H1 (cell line): ENCODE measurements around the gene GNG12. TPM values are rescaled to one million over a fixed set of nuclear protein-coding genes. Genes with fewer than 3 reads are reported as not detected.

ENCODE experiments used
- HDAC2 ChIP-seq, 2 experiments: fragments of 300-600 bp in 1 of 2; sonication (generic) in 1 of 2; IDR thresholded peaks; 2 replicates each; pipeline ENCODE4 v1.6.1; 2011 to 2012; ENCODE audit warnings: low read depth in 2 of 2, low read length in 2 of 2, mild to moderate bottlenecking in 2 of 2, moderate library complexity in 2 of 2, borderline replicate concordance in 1 of 2, inconsistent platforms in 1 of 2
- JUN ChIP-seq: IDR thresholded peaks from 2 replicates; pipeline ENCODE4 v1.6.1; 2011; ENCODE audit warnings: low read depth, mild to moderate bottlenecking, improper control_type of control experiment, low read length
- JUND ChIP-seq: IDR thresholded peaks from 2 replicates; pipeline ENCODE4 v1.6.1; 2011; ENCODE audit warnings: mild to moderate bottlenecking, improper control_type of control experiment, low read length
- KDM5A ChIP-seq: fragments of 200-600 bp; IDR thresholded peaks from 2 replicates; pipeline ENCODE4 v1.7.1; 2012; ENCODE audit warnings: mild to moderate bottlenecking, low read length, inconsistent platforms, mixed read lengths
- MAFK ChIP-seq: IDR thresholded peaks from 2 replicates; pipeline ENCODE4 v1.6.1; 2012; ENCODE audit warnings: low read depth, mild to moderate bottlenecking, improper control_type of control experiment, low read length
- POLR2A ChIP-seq, 2 experiments: IDR thresholded peaks; 1 replicate in 1 of 2; 2 replicates in 1 of 2; pipeline ENCODE4 v1.6.1; 2011; ENCODE audit warnings: low read depth in 2 of 2, low read length in 2 of 2, mild to moderate bottlenecking in 2 of 2; ENCODE audit errors: control extremely low read depth in 1 of 2
- POLR2AphosphoS5 ChIP-seq: IDR thresholded peaks from 2 replicates; pipeline ENCODE4 v1.6.1; 2011; ENCODE audit warnings: low read depth, low read length
- POU5F1 ChIP-seq: IDR thresholded peaks from 2 replicates; pipeline ENCODE4 v1.6.1; 2011; ENCODE audit warnings: low read depth, mild to moderate bottlenecking, low read length, moderate library complexity
- SAP30 ChIP-seq: fragments of 300-600 bp; sonication (generic); IDR thresholded peaks from 2 replicates; pipeline ENCODE4 v1.7.1; 2012; ENCODE audit warnings: low read length, moderate library complexity, mild to moderate bottlenecking, inconsistent platforms; ENCODE audit not compliant: insufficient read depth, insufficient replicate concordance
- SRF ChIP-seq: IDR thresholded peaks from 2 replicates; pipeline ENCODE4 v1.6.1; 2011; ENCODE audit warnings: mild to moderate bottlenecking, low read depth, low read length, moderate library complexity
- TAF7 ChIP-seq: optimal IDR thresholded peaks from 2 replicates; pipeline ENCODE3; 2011; ENCODE audit warnings: low read depth, mild to moderate bottlenecking, inconsistent platforms, low read length, moderate library complexity, borderline replicate concordance
- TBP ChIP-seq: IDR thresholded peaks from 2 replicates; pipeline ENCODE4 v1.6.1; 2011; ENCODE audit warnings: low read depth, low read length, improper control_type of control experiment
- polyA plus RNA-seq, 7 experiments: library from polyadenylated mRNA; depleted of rRNA in 3 of 7; stranded (reverse) in 5 of 7; unstranded in 2 of 7; fragments of >200 nt in 5 of 7; fragments of 200-250 nt in 2 of 7; gene quantifications; 1 replicate in 5 of 7; 2 replicates in 1 of 7; 4 replicates in 1 of 7; pipeline versions ENCODE4 v1.2.1 to v1.2.3, GENCODE V29; 2011 to 2013; ENCODE audit warnings: missing spikeins in 2 of 7, mixed read lengths in 2 of 7
- total RNA-seq: library from RNA; stranded (reverse); fragmentation: NEBNext Ultra II Directional; extraction: Animal tissue kit (Norgen Biotek cat#: 25700); gene quantifications from 2 replicates; pipeline ENCODE4 v1.2.1, GENCODE V29; 2021
- TF ChIP-seq, protein P1 (sequence below): fragments of 300-600 bp; sonication (generic); IDR thresholded peaks from 2 replicates; pipeline ENCODE4 v1.7.1; 2012; ENCODE audit warnings: low read length, moderate library complexity, mild to moderate bottlenecking, inconsistent platforms; ENCODE audit not compliant: insufficient replicate concordance

Gene GNG12
- total and polyA plus RNA-seq, 2 of the 8 experiments (the other 6 are each of a cell fraction or from before 2014, with no cell fraction given) = 11.4 to 35.8 TPM

DNA sequence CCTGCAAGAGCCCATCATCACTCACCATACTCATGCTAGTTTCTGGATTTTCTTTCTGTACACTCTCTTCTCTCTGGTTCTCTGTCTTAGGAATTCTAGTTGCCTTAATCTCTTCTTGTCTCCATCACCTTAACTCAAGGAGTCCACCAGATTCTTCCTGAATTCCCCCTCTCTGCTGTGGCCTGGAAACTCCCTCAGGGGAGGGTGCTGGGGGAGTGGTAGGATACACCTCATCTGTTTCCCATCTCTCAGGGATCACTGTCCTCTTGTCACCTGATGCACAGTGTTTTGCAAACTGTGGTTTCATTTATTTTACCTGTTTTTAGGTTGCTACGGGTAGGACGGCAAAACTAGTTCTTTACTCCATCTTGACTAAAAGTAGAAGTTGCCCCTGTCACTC is 6.6 kb upstream of the GNG12 start (continued):
- TF ChIP-seq, protein P1, sequence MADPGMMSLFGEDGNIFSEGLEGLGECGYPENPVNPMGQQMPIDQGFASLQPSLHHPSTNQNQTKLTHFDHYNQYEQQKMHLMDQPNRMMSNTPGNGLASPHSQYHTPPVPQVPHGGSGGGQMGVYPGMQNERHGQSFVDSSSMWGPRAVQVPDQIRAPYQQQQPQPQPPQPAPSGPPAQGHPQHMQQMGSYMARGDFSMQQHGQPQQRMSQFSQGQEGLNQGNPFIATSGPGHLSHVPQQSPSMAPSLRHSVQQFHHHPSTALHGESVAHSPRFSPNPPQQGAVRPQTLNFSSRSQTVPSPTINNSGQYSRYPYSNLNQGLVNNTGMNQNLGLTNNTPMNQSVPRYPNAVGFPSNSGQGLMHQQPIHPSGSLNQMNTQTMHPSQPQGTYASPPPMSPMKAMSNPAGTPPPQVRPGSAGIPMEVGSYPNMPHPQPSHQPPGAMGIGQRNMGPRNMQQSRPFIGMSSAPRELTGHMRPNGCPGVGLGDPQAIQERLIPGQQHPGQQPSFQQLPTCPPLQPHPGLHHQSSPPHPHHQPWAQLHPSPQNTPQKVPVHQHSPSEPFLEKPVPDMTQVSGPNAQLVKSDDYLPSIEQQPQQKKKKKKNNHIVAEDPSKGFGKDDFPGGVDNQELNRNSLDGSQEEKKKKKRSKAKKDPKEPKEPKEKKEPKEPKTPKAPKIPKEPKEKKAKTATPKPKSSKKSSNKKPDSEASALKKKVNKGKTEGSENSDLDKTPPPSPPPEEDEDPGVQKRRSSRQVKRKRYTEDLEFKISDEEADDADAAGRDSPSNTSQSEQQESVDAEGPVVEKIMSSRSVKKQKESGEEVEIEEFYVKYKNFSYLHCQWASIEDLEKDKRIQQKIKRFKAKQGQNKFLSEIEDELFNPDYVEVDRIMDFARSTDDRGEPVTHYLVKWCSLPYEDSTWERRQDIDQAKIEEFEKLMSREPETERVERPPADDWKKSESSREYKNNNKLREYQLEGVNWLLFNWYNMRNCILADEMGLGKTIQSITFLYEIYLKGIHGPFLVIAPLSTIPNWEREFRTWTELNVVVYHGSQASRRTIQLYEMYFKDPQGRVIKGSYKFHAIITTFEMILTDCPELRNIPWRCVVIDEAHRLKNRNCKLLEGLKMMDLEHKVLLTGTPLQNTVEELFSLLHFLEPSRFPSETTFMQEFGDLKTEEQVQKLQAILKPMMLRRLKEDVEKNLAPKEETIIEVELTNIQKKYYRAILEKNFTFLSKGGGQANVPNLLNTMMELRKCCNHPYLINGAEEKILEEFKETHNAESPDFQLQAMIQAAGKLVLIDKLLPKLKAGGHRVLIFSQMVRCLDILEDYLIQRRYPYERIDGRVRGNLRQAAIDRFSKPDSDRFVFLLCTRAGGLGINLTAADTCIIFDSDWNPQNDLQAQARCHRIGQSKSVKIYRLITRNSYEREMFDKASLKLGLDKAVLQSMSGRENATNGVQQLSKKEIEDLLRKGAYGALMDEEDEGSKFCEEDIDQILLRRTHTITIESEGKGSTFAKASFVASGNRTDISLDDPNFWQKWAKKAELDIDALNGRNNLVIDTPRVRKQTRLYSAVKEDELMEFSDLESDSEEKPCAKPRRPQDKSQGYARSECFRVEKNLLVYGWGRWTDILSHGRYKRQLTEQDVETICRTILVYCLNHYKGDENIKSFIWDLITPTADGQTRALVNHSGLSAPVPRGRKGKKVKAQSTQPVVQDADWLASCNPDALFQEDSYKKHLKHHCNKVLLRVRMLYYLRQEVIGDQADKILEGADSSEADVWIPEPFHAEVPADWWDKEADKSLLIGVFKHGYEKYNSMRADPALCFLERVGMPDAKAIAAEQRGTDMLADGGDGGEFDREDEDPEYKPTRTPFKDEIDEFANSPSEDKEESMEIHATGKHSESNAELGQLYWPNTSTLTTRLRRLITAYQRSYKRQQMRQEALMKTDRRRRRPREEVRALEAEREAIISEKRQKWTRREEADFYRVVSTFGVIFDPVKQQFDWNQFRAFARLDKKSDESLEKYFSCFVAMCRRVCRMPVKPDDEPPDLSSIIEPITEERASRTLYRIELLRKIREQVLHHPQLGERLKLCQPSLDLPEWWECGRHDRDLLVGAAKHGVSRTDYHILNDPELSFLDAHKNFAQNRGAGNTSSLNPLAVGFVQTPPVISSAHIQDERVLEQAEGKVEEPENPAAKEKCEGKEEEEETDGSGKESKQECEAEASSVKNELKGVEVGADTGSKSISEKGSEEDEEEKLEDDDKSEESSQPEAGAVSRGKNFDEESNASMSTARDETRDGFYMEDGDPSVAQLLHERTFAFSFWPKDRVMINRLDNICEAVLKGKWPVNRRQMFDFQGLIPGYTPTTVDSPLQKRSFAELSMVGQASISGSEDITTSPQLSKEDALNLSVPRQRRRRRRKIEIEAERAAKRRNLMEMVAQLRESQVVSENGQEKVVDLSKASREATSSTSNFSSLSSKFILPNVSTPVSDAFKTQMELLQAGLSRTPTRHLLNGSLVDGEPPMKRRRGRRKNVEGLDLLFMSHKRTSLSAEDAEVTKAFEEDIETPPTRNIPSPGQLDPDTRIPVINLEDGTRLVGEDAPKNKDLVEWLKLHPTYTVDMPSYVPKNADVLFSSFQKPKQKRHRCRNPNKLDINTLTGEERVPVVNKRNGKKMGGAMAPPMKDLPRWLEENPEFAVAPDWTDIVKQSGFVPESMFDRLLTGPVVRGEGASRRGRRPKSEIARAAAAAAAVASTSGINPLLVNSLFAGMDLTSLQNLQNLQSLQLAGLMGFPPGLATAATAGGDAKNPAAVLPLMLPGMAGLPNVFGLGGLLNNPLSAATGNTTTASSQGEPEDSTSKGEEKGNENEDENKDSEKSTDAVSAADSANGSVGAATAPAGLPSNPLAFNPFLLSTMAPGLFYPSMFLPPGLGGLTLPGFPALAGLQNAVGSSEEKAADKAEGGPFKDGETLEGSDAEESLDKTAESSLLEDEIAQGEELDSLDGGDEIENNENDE = no peak
- no peak for TF ChIP-seq JUND
- TF ChIP-seq SRF = no peak
- TF ChIP-seq POU5F1 = no peak
- no peak for TF ChIP-seq SAP30
- TF ChIP-seq POLR2A (IDR thresholded peaks at IDR 0.05; ENCODE audit: control extremely low read depth in 1 of 2, low read depth in 2 of 2, low read length in 2 of 2) = no peak
- TF ChIP-seq KDM5A = no peak
- no peak for TF ChIP-seq HDAC2 (IDR thresholded peaks at IDR 0.05; ENCODE audit: borderline replicate concordance in 1 of 2, low read depth in 2 of 2, low read length in 2 of 2)
- no peak for TF ChIP-seq TBP
- TF ChIP-seq POLR2AphosphoS5 = no peak
- no peak for TF ChIP-seq TAF7
- no peak for TF ChIP-seq MAFK
- TF ChIP-seq JUN = no peak
- TF ChIP-seq, all 59 proteins: peak for 0
